ENCODE data around the gene C20orf144.

DNA sequence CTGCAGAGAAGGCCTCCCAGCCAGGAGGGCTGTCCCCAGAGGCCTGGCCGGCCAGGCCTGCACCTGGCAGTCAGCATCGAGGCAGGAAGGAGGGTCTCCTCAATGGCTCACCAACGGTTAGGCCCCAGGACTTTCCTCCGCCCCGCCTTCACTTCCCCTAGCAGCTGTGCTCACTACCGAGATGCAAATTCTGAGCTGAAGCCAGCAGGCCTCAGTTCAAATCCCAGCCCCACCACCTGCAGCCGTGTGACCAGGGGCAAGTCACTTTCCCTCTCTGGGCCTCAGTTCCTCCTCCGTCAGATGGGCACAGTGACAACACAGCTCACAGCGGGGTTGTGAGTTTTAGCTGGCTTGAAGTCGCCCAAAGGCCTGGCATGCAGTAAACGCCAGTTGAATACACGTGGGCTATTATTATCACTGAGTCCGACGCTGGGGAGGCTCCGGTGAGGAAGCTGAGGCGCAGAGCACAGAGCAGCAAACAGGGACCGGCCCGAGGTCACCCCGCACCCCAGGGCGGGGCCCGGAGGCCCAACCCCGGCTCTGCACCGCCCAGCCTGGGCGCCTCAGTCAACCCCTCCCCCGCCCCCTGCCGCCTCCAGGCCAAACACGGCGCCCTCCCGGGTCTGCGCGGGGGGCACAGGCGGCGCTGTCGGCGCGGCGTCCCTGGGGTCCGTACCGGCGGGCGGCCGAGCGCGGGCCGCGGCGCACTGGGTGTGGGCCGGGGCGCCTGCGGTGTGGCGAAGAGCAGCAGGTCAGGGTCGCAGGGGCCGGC lies 23.4 kb downstream of the C20orf144 start:
- TF ChIP-seq, protein P1, sequence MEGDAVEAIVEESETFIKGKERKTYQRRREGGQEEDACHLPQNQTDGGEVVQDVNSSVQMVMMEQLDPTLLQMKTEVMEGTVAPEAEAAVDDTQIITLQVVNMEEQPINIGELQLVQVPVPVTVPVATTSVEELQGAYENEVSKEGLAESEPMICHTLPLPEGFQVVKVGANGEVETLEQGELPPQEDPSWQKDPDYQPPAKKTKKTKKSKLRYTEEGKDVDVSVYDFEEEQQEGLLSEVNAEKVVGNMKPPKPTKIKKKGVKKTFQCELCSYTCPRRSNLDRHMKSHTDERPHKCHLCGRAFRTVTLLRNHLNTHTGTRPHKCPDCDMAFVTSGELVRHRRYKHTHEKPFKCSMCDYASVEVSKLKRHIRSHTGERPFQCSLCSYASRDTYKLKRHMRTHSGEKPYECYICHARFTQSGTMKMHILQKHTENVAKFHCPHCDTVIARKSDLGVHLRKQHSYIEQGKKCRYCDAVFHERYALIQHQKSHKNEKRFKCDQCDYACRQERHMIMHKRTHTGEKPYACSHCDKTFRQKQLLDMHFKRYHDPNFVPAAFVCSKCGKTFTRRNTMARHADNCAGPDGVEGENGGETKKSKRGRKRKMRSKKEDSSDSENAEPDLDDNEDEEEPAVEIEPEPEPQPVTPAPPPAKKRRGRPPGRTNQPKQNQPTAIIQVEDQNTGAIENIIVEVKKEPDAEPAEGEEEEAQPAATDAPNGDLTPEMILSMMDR (IDR thresholded peaks at IDR 0.05): no peak
- no peak for TF ChIP-seq POLR2A (IDR thresholded peaks at IDR 0.05)
